Gastrocnemius medialis (tissue), 4 donors: ENCODE results near the gene CTPS2. TPM values are rescaled to one million over a fixed set of nuclear protein-coding genes. Genes with fewer than 3 reads are reported as not detected.
A peak's percentile ranks its signal among the peaks of the same experiment; 100 is the strongest.
"Not testable (repeated sequence)": the region's sequence is repeated elsewhere in the genome, so short reads cannot be mapped to it uniquely, and the experiment has no call there.

Experiments
- ATAC-seq, 2 donors: fragments of 150-250 bp; one replicate each; pipeline ENCODE4 v1.9.1; 2016
- DNase-seq, 2 donors: peaks; one replicate each; pipeline ENCODE4 v3.0.0-alpha.2; 2019
- H3K27ac ChIP-seq, 4 donors: fragments of 200-600 bp; sonication (generic); 1 replicate in 1 of 4; 2 replicates in 3 of 4; pipeline ENCODE4 v1.5.1; 2016 to 2018; ENCODE audit warnings: mild to moderate bottlenecking in 2 of 4, moderate library complexity in 1 of 4
- H3K27me3 ChIP-seq, 3 donors: fragments of 200-600 bp; sonication (generic) in 2 of 3; 1 replicate in 1 of 3; 2 replicates in 2 of 3; pipeline versions ENCODE4 v1.5.1 to v1.6.0; 2016 to 2019; ENCODE audit warnings: mild to moderate bottlenecking in 1 of 3, moderate library complexity in 1 of 3
- H3K36me3 ChIP-seq, 2 donors: fragments of 200-600 bp; sonication (generic) in 1 of 2; one replicate each; pipeline ENCODE4 v1.5.1; 2017 to 2018
- H3K4me1 ChIP-seq, 2 donors: fragments of 200-600 bp; sonication (generic) in 1 of 2; one replicate each; pipeline ENCODE4 v1.5.1; 2016 to 2017; ENCODE audit warnings: mild to moderate bottlenecking in 2 of 2
- H3K4me3 ChIP-seq, 4 donors: fragments of 200-600 bp; sonication (generic) in 3 of 4; 1 replicate in 1 of 4; 2 replicates in 3 of 4; pipeline ENCODE4 v1.5.1; 2016 to 2019; ENCODE audit warnings: mild to moderate bottlenecking in 2 of 4
- H3K9me3 ChIP-seq, 3 donors: fragments of 200-600 bp; sonication (generic) in 2 of 3; 1 replicate in 1 of 3; 2 replicates in 2 of 3; pipeline ENCODE4 v1.5.1; 2016 to 2019
- POLR2A ChIP-seq, 2 donors: fragments of 450-650 bp; IDR thresholded peaks; one replicate each; pipeline ENCODE4 v1.6.1; 2017; ENCODE audit warnings: antibody characterized with exemption in 2 of 2, mild to moderate bottlenecking in 2 of 2, moderate library complexity in 2 of 2
- in situ Hi-C, 4 donors: fragments of 200-750 bp; cut with MboI; loops; one replicate each; pipeline versions ENCODE4 v1.15.0 to v1.8.0; 2017; ENCODE audit warnings: low sequenced_read_pairs in 4 of 4
- intact Hi-C: fragments of 100-400 bp; cut with DNase I; formaldehyde crosslinking; loops from one replicate; pipeline ENCODE4 v1.15.1; 2023; ENCODE audit warnings: low total_unique reads
- total RNA-seq, 4 donors: library from RNA; depleted of rRNA; stranded (reverse); fragments of >200 nt; gene quantifications; one replicate each; pipeline versions ENCODE4 v1.1.0 to v1.2.3, GENCODE V29; 2016
- TF ChIP-seq, protein P1 (sequence below), 5 experiments: fragments of 450-650 bp in 3 of 5; fragments of 200-600 bp in 2 of 5; sonication (generic) in 2 of 5; IDR thresholded peaks in 4 of 5; conservative IDR thresholded peaks in 1 of 5; 1 replicate in 4 of 5; 2 replicates in 1 of 5; pipeline ENCODE4 v1.5.1; 2016 to 2019; ENCODE audit warnings: antibody characterized with exemption in 5 of 5, mild to moderate bottlenecking in 3 of 5, moderate library complexity in 3 of 5

Gene CTPS2
- total RNA-seq, 4 donors from 2014 or later, result 2.0 to 3.8 (median 2.8) TPM

DNA sequence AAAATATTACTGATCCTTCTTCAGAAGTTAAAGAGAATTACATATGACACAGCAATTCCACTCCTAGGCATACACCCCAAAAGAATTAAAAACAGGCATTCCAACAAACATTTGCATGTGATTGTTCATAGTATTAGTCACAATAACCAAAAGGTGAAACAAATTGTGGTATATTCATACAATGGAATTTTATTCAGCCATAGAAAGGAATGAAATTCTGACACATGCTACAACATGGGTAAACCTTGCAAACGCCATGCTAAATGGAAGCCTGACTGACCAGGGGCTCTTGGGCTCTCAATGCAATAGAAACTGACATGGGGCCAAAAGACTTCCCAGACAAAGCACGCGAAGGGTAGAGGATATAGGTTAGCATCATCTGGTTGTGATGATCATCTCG lies 124.6 kb downstream of the CTPS2 start:
- no peaks in the 10 kb centered on the region for H3K36me3 ChIP-seq
- no peak for ATAC-seq
- H3K9me3 ChIP-seq, result no peaks in the 10 kb centered on the region
- no peak overlapping the region for H3K27ac ChIP-seq
- peaks cover 0 to 4% of the 10 kb centered on the region in 2 donors for H3K4me1 ChIP-seq
- TF ChIP-seq, protein P1, sequence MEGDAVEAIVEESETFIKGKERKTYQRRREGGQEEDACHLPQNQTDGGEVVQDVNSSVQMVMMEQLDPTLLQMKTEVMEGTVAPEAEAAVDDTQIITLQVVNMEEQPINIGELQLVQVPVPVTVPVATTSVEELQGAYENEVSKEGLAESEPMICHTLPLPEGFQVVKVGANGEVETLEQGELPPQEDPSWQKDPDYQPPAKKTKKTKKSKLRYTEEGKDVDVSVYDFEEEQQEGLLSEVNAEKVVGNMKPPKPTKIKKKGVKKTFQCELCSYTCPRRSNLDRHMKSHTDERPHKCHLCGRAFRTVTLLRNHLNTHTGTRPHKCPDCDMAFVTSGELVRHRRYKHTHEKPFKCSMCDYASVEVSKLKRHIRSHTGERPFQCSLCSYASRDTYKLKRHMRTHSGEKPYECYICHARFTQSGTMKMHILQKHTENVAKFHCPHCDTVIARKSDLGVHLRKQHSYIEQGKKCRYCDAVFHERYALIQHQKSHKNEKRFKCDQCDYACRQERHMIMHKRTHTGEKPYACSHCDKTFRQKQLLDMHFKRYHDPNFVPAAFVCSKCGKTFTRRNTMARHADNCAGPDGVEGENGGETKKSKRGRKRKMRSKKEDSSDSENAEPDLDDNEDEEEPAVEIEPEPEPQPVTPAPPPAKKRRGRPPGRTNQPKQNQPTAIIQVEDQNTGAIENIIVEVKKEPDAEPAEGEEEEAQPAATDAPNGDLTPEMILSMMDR (IDR thresholded peaks at IDR 0.05 in 4 of 5, conservative IDR thresholded peaks at IDR 0.05 in 1 of 5), result no peak
- in situ Hi-C loops, result no loop called here
- intact Hi-C loops, result no loop called here
- H3K27me3 ChIP-seq, result no peaks in the 10 kb centered on the region
- no peak overlapping the region for H3K4me3 ChIP-seq
- DNase-seq, result no peak

DNA sequence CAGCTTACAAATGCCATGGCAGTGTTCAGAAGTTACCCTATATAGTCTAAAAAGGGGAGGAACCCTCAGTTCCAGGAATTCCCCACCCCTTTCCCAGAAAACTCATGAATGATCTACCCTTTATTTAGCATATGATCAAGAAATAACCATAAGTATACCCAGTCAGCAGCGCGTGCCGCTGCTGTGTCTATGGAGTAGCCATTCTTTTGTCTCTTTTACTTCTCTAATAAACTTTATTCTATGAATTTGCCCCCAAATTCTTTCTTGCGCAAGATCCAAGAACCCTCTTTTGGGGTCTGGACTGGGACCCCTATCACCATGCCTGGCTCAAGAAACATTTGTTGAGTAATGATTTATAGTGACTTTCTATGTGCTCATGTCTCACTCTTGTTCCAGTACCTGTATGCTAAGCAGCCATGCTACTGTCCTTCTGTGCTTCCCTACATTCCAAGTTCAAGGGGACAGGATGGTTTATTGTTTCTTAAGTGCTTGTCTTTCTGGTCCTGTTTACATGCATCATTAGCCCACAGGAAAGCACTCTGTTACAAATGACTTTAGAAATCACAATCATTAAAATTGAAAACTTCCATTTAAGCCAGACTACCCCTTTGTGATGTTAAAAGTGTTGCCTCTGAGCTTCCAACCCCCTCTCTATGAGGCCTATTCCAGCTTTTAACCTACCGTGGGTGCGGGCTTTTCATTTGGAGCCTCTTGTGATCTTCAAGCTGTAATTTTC lies 125.9 kb downstream of the CTPS2 start:
- ATAC-seq (peak in 1 of 2 donors; percentile 30), DNase-seq (no peak)
- no peaks in the 10 kb centered on the region for H3K27me3 ChIP-seq
- intact Hi-C loops, result no loop called here
- H3K9me3 ChIP-seq, result peaks cover 0 to 6% (median 0%) of the 10 kb centered on the region in 3 donors
- H3K36me3 ChIP-seq, result no peaks in the 10 kb centered on the region
- TF ChIP-seq, protein P1 (IDR thresholded peaks at IDR 0.05 in 4 of 5, conservative IDR thresholded peaks at IDR 0.05 in 1 of 5), result no peak
- no peak for TF ChIP-seq POLR2A (IDR thresholded peaks at IDR 0.05)
- in situ Hi-C loops, result no loop called here
- no peak overlapping the region for H3K4me3 ChIP-seq
- peak overlapping the region in 2 of 4 donors; percentile 30 to 47 for H3K27ac ChIP-seq
- H3K4me1 ChIP-seq, result peaks cover 0 to 4% of the 10 kb centered on the region in 2 donors

DNA sequence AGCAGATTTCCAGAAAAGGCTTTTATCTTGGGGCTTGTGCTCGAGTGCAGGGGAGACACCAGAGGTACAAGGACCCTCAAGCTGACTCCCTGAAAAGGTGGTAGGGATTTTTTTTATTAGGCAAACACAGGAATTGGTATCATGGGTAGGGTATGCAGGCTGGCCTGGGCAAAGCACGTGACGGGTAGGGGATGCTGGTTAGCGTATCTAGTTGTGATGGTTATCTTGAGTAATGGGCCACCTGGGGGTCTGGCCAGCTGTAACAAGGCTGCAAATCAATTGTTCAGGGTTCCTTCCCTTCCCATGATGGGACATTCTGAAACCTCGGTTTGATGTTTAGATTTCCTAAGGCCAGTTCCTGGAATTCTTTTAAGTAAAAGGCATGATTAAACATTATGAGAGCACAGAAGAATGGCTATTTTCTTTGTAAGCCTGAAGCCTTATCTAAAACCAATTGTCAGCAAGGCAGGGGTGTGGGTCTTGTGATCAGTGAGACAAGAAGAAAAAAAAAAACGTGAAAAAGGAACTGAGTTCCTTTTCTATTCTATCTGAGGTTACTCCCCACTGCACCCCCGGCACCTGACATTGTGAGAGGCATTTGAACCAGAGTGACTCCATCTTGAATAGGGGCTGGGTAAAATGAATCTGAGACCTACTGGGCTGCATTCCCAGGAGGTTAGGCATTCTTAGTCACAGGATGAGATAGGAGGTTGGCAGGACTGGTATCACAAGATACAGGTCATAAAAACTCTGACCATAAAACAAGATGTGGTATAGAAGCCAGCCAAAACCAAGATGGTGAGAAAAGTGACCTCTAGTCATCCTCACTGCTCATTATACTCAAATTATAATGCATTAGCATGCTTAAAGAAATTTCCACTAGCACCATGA lies 126.7 kb downstream of the CTPS2 start:
- TF ChIP-seq, protein P1 (IDR thresholded peaks at IDR 0.05 in 4 of 5, conservative IDR thresholded peaks at IDR 0.05 in 1 of 5), result no peak
- no peak for TF ChIP-seq POLR2A (IDR thresholded peaks at IDR 0.05)
- H3K4me1 ChIP-seq, result peaks cover 0 to 4% of the 10 kb centered on the region in 2 donors
- H3K27me3 ChIP-seq, result peaks cover 0 to 1% (median 0%) of the 10 kb centered on the region in 3 donors
- no peaks in the 10 kb centered on the region for H3K36me3 ChIP-seq
- DNase-seq (peak in 1 of 2 donors; percentile 18), ATAC-seq (peak; percentile 78 to 80)
- H3K9me3 ChIP-seq, result peaks cover 0 to 6% (median 0%) of the 10 kb centered on the region in 3 donors
- intact Hi-C loops, result no loop called here
- no peak overlapping the region for H3K4me3 ChIP-seq
- in situ Hi-C loops, result no loop called here
- H3K27ac ChIP-seq, result peak overlapping the region in 2 of 4 donors; percentile 30 to 47

DNA sequence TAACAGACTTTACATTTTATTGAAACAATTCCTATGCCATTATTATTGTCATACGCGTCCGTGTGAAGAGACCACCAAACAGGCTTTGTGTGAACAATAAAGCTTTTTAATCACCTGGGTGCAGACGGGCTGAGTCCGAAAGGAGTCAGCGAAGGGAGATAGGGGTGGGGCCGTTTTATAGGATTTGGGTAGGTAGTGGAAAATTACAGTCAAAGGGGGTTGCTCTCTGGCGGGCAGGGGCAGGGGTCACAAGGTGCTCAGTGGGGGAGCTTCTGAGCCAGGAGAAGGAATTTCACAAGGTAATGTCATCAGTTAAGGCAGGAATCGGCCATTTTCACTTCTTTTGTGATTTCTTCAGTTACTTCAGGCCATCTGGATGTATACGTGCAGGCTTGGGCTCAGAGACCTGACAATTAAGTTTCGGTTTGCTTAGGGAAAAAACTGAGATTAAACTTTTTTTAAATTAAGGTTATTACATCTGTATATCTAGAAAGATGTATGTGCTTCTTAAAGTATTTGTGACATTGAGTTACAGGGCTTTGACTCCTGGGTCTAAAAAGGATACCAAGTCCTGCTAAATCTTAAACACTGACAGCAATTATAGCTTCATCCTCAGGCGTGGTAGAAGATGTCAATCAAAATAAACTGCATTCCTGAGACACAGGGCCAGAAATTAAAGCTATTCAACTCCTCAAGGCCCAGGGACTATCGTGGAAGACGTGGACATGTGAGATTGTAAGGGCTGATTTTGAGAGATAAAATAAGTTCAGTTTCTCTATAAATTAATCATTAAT lies 132.3 kb downstream of the CTPS2 start:
- H3K27me3 ChIP-seq, H3K27ac ChIP-seq, H3K4me1 ChIP-seq, intact Hi-C loops, in situ Hi-C loops, H3K9me3 ChIP-seq, H3K4me3 ChIP-seq, H3K36me3 ChIP-seq, DNase-seq, ATAC-seq: not testable (repeated sequence)
